Glomerular visceral epithelial cell (primary cell): ENCODE results near the gene TTI1.

Source experiments
- DNase-seq: peaks from one replicate; pipeline ENCODE4 v3.0.0-alpha.2; 2016; ENCODE audit errors: extremely low spot score

TTI1 gene

DNA sequence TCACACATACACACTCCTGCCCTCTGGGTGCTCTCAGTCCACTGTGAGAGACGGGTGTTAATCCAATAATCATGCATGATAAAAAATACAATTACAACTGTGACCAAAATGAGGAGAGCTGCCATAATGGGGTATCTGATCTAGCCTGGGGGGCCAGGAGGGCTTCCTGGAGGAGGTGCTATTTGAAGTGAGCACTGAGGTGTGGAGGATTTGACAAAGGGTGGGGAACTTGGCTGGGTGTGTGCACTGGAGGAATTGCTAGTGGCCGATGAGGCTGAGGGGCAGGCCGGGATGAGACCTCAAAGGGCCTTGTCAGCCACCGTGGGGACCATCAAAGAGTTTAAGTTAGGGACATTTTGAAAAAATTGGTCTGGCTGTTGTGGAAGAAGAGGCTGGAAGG lies 95.6 kb downstream of the TTI1 start:
- DNase-seq = no peak

- no peak for DNase-seq
These were observed 96.8 kb downstream of the TTI1 start for GRCh38 chr20:37936451-37936850.

GRCh38 chr20:37936041-37936440 lies 97.2 kb downstream of the TTI1 start:
- no peak for DNase-seq

GRCh38 chr20:37935435-37935834 lies 97.8 kb downstream of the TTI1 start:
- DNase-seq = no peak

- DNase-seq = no peak
These were observed 98.5 kb downstream of the TTI1 start for GRCh38 chr20:37934634-37935375.

DNA sequence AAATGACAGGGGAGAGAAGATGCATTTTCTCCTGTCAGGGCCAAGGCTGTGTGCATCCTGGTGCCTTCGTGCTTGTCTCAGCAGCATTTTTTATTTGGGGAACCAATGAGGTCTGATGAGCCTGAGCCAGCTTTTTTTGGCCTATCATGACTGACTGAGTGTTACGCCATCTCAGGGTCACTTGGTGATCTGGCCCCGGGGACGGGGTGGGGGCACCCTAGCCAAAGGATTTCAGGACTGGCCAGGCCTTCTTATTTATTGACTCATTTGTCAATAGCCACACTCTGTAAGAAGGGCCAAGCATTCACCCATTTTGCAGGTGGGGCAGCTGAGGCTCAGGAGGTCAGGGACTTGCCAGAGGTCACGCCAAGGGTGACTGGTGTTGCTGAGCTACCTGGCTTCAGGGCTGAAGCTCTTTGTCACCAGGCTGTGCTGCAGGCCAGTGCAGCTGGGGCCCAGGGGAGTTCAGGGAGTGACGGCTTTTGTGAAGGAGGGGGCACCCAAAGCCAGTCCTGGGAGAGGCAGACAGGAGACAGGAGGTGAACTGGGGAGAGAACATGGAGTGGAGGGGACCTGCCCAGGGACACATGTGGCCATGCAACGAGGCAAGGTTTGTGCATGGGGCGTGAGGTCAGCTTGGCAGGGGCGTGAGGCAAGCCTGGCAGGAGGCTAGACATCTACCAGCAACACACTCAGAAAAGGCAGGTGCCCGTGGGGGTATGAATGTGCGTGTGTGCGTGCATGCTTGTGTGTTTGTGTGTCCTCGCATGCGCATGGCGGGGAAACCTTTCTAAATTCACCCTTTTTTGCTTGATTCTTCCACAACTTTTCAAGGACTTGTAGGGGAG lies 99.2 kb downstream of the TTI1 start:
- DNase-seq = no peak
